ENCODE measurements around the gene C1R.
"Not testable (repeated sequence)": the region's sequence is repeated elsewhere in the genome, so short reads cannot be mapped to it uniquely, and the experiment has no call there.

GRCh38 chr12:7049973-7050372, 42.3 kb downstream of the C1R start:
- not testable (repeated sequence) for TF ChIP-seq POLR2A (IDR thresholded peaks at IDR 0.05; ENCODE audit: low read length); GATA1 (IDR thresholded peaks at IDR 0.05; ENCODE audit: low read depth, low read length)

Data from erythroblast (primary cell).